ENCODE results near the gene TDRD7.

Gene TDRD7

GRCh38 chr9:97387936-97388684, 23.8 kb upstream of the TDRD7 start:
- in situ Hi-C loops (cut with MboI; ENCODE audit: low sequenced_read_pairs) = no loop called here

GRCh38 chr9:97388721-97389238, 23.1 kb upstream of the TDRD7 start:
- in situ Hi-C loops (cut with MboI; ENCODE audit: low sequenced_read_pairs) = no loop called here

- in situ Hi-C loops (cut with MboI; ENCODE audit: low sequenced_read_pairs) = no loop called here
Measured at GRCh38 chr9:97389249-97389648, 22.6 kb upstream of the TDRD7 start.

GRCh38 chr9:97390791-97391406, 21.0 kb upstream of the TDRD7 start:
- in situ Hi-C loops (cut with MboI; ENCODE audit: low sequenced_read_pairs) = no loop called here

GRCh38 chr9:97394881-97395280, 17.0 kb upstream of the TDRD7 start:
- in situ Hi-C loops (cut with MboI; ENCODE audit: low sequenced_read_pairs) = no loop called here

- in situ Hi-C loops (cut with MboI; ENCODE audit: low sequenced_read_pairs) = no loop called here
Measured at GRCh38 chr9:97395745-97396144, 16.2 kb upstream of the TDRD7 start.

- in situ Hi-C loops (cut with MboI; ENCODE audit: low sequenced_read_pairs) = no loop called here
Measured at GRCh38 chr9:97396256-97396655, 15.6 kb upstream of the TDRD7 start.

GRCh38 chr9:97397220-97397619, 14.7 kb upstream of the TDRD7 start:
- in situ Hi-C loops (cut with MboI; ENCODE audit: low sequenced_read_pairs) = no loop called here

GRCh38 chr9:97398999-97399758, 12.7 kb upstream of the TDRD7 start:
- in situ Hi-C loops (cut with MboI; ENCODE audit: low sequenced_read_pairs) = no loop called here

- in situ Hi-C loops (cut with MboI; ENCODE audit: low sequenced_read_pairs) = no loop called here
Measured at GRCh38 chr9:97403746-97404316, 8.1 kb upstream of the TDRD7 start.

GRCh38 chr9:97405551-97405950, 6.3 kb upstream of the TDRD7 start:
- in situ Hi-C loops (cut with MboI; ENCODE audit: low sequenced_read_pairs) = no loop called here

GRCh38 chr9:97406620-97407177, 5.2 kb upstream of the TDRD7 start:
- in situ Hi-C loops (cut with MboI; ENCODE audit: low sequenced_read_pairs) = no loop called here

GRCh38 chr9:97408562-97408961, 3.3 kb upstream of the TDRD7 start:
- in situ Hi-C loops (cut with MboI; ENCODE audit: low sequenced_read_pairs) = no loop called here

- in situ Hi-C loops (cut with MboI; ENCODE audit: low sequenced_read_pairs) = no loop called here
Measured at GRCh38 chr9:97411440-97411788, 482 bp upstream of the TDRD7 start.

- in situ Hi-C loops (cut with MboI; ENCODE audit: low sequenced_read_pairs) = no loop called here
Measured at GRCh38 chr9:97412626-97413385, 910 bp downstream of the TDRD7 start.

GRCh38 chr9:97413462-97413861, 1.6 kb downstream of the TDRD7 start:
- in situ Hi-C loops (cut with MboI; ENCODE audit: low sequenced_read_pairs) = no loop called here

- in situ Hi-C loops (cut with MboI; ENCODE audit: low sequenced_read_pairs) = no loop called here
Measured at GRCh38 chr9:97415146-97415545, 3.2 kb downstream of the TDRD7 start.

GRCh38 chr9:97418880-97419279, 7.0 kb downstream of the TDRD7 start:
- in situ Hi-C loops (cut with MboI; ENCODE audit: low sequenced_read_pairs) = no loop called here

- in situ Hi-C loops (cut with MboI; ENCODE audit: low sequenced_read_pairs) = no loop called here
Measured at GRCh38 chr9:97419309-97419867, 7.5 kb downstream of the TDRD7 start.

- in situ Hi-C loops (cut with MboI; ENCODE audit: low sequenced_read_pairs) = no loop called here
Measured at GRCh38 chr9:97425336-97425972, 13.6 kb downstream of the TDRD7 start.

All from hTERT RPE-1 (cell line).